ENCODE data around the gene MALL. TPM values are rescaled to one million over a fixed set of nuclear protein-coding genes. Genes with fewer than 3 reads are reported as not detected.

The MALL gene
- total and polyA plus RNA-seq, 2 of the 8 experiments (the other 6 are each of a cell fraction or from before 2014, with no cell fraction given) = 3.9 to 8.0 TPM

GRCh38 chr2:110126906-110127305 is 11.3 kb upstream of the MALL start:
- Histone ChIP-seq H3K4ac (replicated peaks; ENCODE audit: insufficient read length, low read depth, low read length) (no peak overlapping the region), H3K14ac (ENCODE audit: insufficient read length) (no peak overlapping the region), H3K9me3 (ENCODE audit: insufficient read depth in 2 of 2, low read depth in 1 of 2, low read length in 1 of 2) (no peaks in the 10 kb centered on the region), H3K27me3 (replicated peaks in 1 of 4; ENCODE audit: control insufficient read depth in 3 of 4, extremely low read depth in 1 of 4, insufficient read depth in 3 of 4, low read length in 3 of 4) (no peaks in the 10 kb centered on the region), H3K4me3 (ENCODE audit: extremely low read depth in 1 of 4, insufficient read depth in 2 of 4, low read depth in 3 of 4, low read length in 4 of 4) (no peak overlapping the region), H3K4me1 (replicated peaks in 1 of 4; ENCODE audit: control insufficient read depth in 3 of 4, insufficient read depth in 4 of 4, low read length in 3 of 4) (no peaks in the 10 kb centered on the region), H2AK5ac (ENCODE audit: low read depth, low read length) (no peak overlapping the region), H2BK20ac (ENCODE audit: low read length) (no peak overlapping the region), H3K27ac (ENCODE audit: low read depth, low read length) (no peak overlapping the region), H3K79me2 (ENCODE audit: control insufficient read depth in 1 of 2, insufficient read depth in 2 of 2, low read length in 2 of 2) (no peaks in the 10 kb centered on the region), H2BK120ac (replicated peaks; ENCODE audit: low read depth, low read length) (no peak overlapping the region), H3K9ac (replicated peaks in 1 of 4; ENCODE audit: extremely low read depth in 1 of 4, low read depth in 3 of 4, low read length in 3 of 4) (no peak overlapping the region), H4K91ac (replicated peaks; ENCODE audit: insufficient read length, low read length) (no peak overlapping the region), H2BK15ac (ENCODE audit: low read length) (no peak overlapping the region), H4K8ac (ENCODE audit: extremely low read depth, insufficient read depth, low read length) (no peak overlapping the region), H3K18ac (ENCODE audit: extremely low read depth, low read length) (no peak overlapping the region), H2BK5ac (ENCODE audit: low read depth, low read length) (no peak overlapping the region), H2BK12ac (ENCODE audit: low read depth, low read length) (no peak overlapping the region), H4K5ac (ENCODE audit: insufficient read length, low read depth, low read length) (no peak overlapping the region), H4K20me1 (replicated peaks in 1 of 2; ENCODE audit: control insufficient read depth in 1 of 2, insufficient read depth in 2 of 2, low read length in 2 of 2) (no peaks in the 10 kb centered on the region), H2AFZ (ENCODE audit: low read length) (no peak overlapping the region), H3K36me3 (ENCODE audit: control insufficient read depth in 2 of 4, insufficient read depth in 4 of 4, low read length in 3 of 4) (no peaks in the 10 kb centered on the region), H3K23me2 (ENCODE audit: low read depth, low read length) (no peaks in the 10 kb centered on the region), H3K79me1 (ENCODE audit: low read depth, low read length) (no peaks in the 10 kb centered on the region), H3K23ac (ENCODE audit: insufficient read length) (no peak overlapping the region), H3K56ac (replicated peaks; ENCODE audit: insufficient read length, low read depth, low read length) (no peak overlapping the region), H3K4me2 (ENCODE audit: insufficient read depth in 1 of 2, low read depth in 2 of 2, low read length in 2 of 2) (no peak overlapping the region)
- FAIRE-seq (no peak), DNase-seq (ENCODE audit: low read depth in 1 of 2, low spot score in 2 of 2) (no peak)
- 77% methylated on average over 2 of the region's 2 CpGs; no CpG with 5 or more reads in 1 of the 2 experiments for WGBS, 2 experiments (ENCODE audit: extremely low coverage in 1 of 2, insufficient coverage in 1 of 2, insufficient read length in 1 of 2, insufficient replicate concordance in 2 of 2, low coverage in 1 of 2, low lambda C conversion rate in 2 of 2, missing lambda C conversion rate in 1 of 2)
- CTCF ChIA-PET (ENCODE audit: partially characterized antibody) = no interaction called here
- POLR2A ChIA-PET (ENCODE audit: partially characterized antibody) = no interaction called here
- TF ChIP-seq HDAC6 (IDR thresholded peaks at IDR 0.05; ENCODE audit: low read depth, low read length) (no peak), SIN3A (conservative IDR thresholded peaks at IDR 0.05 in 1 of 2, IDR thresholded peaks at IDR 0.05 in 1 of 2; ENCODE audit: low read depth in 1 of 2, low read length in 2 of 2) (no peak), CHD1 (IDR thresholded peaks at IDR 0.05; ENCODE audit: low read depth, low read length) (no peak), TEAD4 (IDR thresholded peaks at IDR 0.05; ENCODE audit: low read depth, low read length) (no peak), USF2 (IDR thresholded peaks at IDR 0.05; ENCODE audit: low read length) (no peak), SP4 (IDR thresholded peaks at IDR 0.05; ENCODE audit: low read length) (no peak)
